Duodenal mucosa (tissue), 2 donors: ENCODE measurements around the gene TSGA10.
"Not testable (repeated sequence)": the region's sequence is repeated elsewhere in the genome, so short reads cannot be mapped to it uniquely, and the experiment has no call there.

Experiments used
- H3K27ac ChIP-seq: one replicate; pipeline ENCODE4 v1.7.0; 2013; ENCODE audit warnings: low read depth, low read length
- H3K27me3 ChIP-seq, 2 donors: one replicate each; pipeline ENCODE4 v1.7.0; 2013; ENCODE audit warnings: low read length in 2 of 2, control low read depth in 1 of 2; ENCODE audit not compliant: insufficient read depth in 2 of 2, control insufficient read depth in 1 of 2
- H3K36me3 ChIP-seq, 2 donors: one replicate each; pipeline ENCODE4 v1.7.0; 2013; ENCODE audit warnings: low read length in 2 of 2, control low read depth in 1 of 2; ENCODE audit not compliant: insufficient read depth in 2 of 2, control insufficient read depth in 1 of 2
- H3K4me1 ChIP-seq, 2 donors: one replicate each; pipeline ENCODE4 v1.7.0; 2013; ENCODE audit warnings: low read length in 2 of 2, control low read depth in 1 of 2; ENCODE audit not compliant: insufficient read depth in 2 of 2, control insufficient read depth in 1 of 2
- H3K4me3 ChIP-seq, 2 donors: one replicate each; pipeline ENCODE4 v1.7.0; 2013; ENCODE audit warnings: low read length in 2 of 2, low read depth in 1 of 2
- H3K9ac ChIP-seq, 2 donors: one replicate each; pipeline ENCODE4 v1.7.0; 2013; ENCODE audit warnings: low read length in 2 of 2, low read depth in 1 of 2
- H3K9me3 ChIP-seq, 2 donors: one replicate each; pipeline ENCODE4 v1.7.0; 2013; ENCODE audit warnings: low read length in 2 of 2, control low read depth in 1 of 2; ENCODE audit not compliant: control insufficient read depth in 1 of 2

The TSGA10 gene

GRCh38 chr2:99081891-99082290 lies 72.9 kb downstream of the TSGA10 start:
- no peak overlapping the region for H3K4me3 ChIP-seq

GRCh38 chr2:99079226-99079625 lies 75.5 kb downstream of the TSGA10 start:
- Histone ChIP-seq H3K4me1 (no peaks in the 10 kb centered on the region), H3K9me3 (no peaks in the 10 kb centered on the region), H3K36me3 (no peaks in the 10 kb centered on the region), H3K4me3 (no peak overlapping the region), H3K9ac (no peak overlapping the region), H3K27me3 (no peaks in the 10 kb centered on the region), H3K27ac (no peak overlapping the region)

More at GRCh38 chr2:99081891-99082290, 72.9 kb downstream of the TSGA10 start:
- H3K27ac ChIP-seq: no peak overlapping the region
- H3K9me3 ChIP-seq: no peaks in the 10 kb centered on the region
- H3K27me3 ChIP-seq: no peaks in the 10 kb centered on the region
- H3K36me3 ChIP-seq: no peaks in the 10 kb centered on the region
- no peaks in the 10 kb centered on the region for H3K4me1 ChIP-seq
- H3K9ac ChIP-seq: no peak overlapping the region

- Histone ChIP-seq H3K9me3 (no peaks in the 10 kb centered on the region), H3K4me1 (no peaks in the 10 kb centered on the region), H3K9ac (no peak overlapping the region), H3K4me3 (no peak overlapping the region), H3K36me3 (no peaks in the 10 kb centered on the region), H3K27ac (no peak overlapping the region), H3K27me3 (no peaks in the 10 kb centered on the region)
Measured at GRCh38 chr2:99072551-99072950, 82.2 kb downstream of the TSGA10 start.

GRCh38 chr2:99067871-99068625 lies 86.7 kb downstream of the TSGA10 start:
- Histone ChIP-seq H3K4me3 (no peak overlapping the region), H3K9me3 (no peaks in the 10 kb centered on the region), H3K27ac (no peak overlapping the region), H3K9ac (no peak overlapping the region), H3K36me3 (no peaks in the 10 kb centered on the region), H3K27me3 (no peaks in the 10 kb centered on the region), H3K4me1 (peaks cover 6 to 22% of the 10 kb centered on the region in 2 donors)

GRCh38 chr2:99066075-99066958 lies 88.4 kb downstream of the TSGA10 start:
- H3K9ac ChIP-seq: peak overlapping the region; percentile 36 to 51
- H3K27me3 ChIP-seq: no peaks in the 10 kb centered on the region
- H3K36me3 ChIP-seq: no peaks in the 10 kb centered on the region
- H3K27ac ChIP-seq: peak overlapping the region; percentile 20
- H3K4me1 ChIP-seq: peaks cover 6 to 22% of the 10 kb centered on the region in 2 donors
- H3K9me3 ChIP-seq: no peaks in the 10 kb centered on the region
- peak overlapping the region; percentile 27 to 56 for H3K4me3 ChIP-seq

GRCh38 chr2:99049187-99049586 lies 105.6 kb downstream of the TSGA10 start:
- H3K27me3 ChIP-seq, H3K4me3 ChIP-seq, H3K9me3 ChIP-seq, H3K27ac ChIP-seq, H3K4me1 ChIP-seq, H3K9ac ChIP-seq, H3K36me3 ChIP-seq: not testable (repeated sequence)

- H3K27me3 ChIP-seq, H3K4me3 ChIP-seq, H3K9me3 ChIP-seq, H3K27ac ChIP-seq, H3K36me3 ChIP-seq, H3K4me1 ChIP-seq, H3K9ac ChIP-seq: not testable (repeated sequence)
Measured at GRCh38 chr2:99040736-99041300, 113.9 kb downstream of the TSGA10 start.

GRCh38 chr2:99035920-99036319 lies 118.8 kb downstream of the TSGA10 start:
- H3K4me1 ChIP-seq: no peaks in the 10 kb centered on the region
- H3K4me3 ChIP-seq: no peak overlapping the region
- no peaks in the 10 kb centered on the region for H3K27me3 ChIP-seq
- no peaks in the 10 kb centered on the region for H3K9me3 ChIP-seq
- H3K9ac ChIP-seq: no peak overlapping the region
- H3K36me3 ChIP-seq: no peaks in the 10 kb centered on the region
- no peak overlapping the region for H3K27ac ChIP-seq

GRCh38 chr2:99032786-99033185 lies 122.0 kb downstream of the TSGA10 start:
- Histone ChIP-seq H3K9me3 (no peaks in the 10 kb centered on the region), H3K27me3 (no peaks in the 10 kb centered on the region), H3K36me3 (no peaks in the 10 kb centered on the region), H3K9ac (no peak overlapping the region), H3K4me3 (no peak overlapping the region), H3K4me1 (no peaks in the 10 kb centered on the region), H3K27ac (no peak overlapping the region)

- no peak overlapping the region for H3K9ac ChIP-seq
- no peak overlapping the region for H3K27ac ChIP-seq
- no peaks in the 10 kb centered on the region for H3K9me3 ChIP-seq
- H3K27me3 ChIP-seq: no peaks in the 10 kb centered on the region
- H3K4me1 ChIP-seq: no peaks in the 10 kb centered on the region
- no peaks in the 10 kb centered on the region for H3K36me3 ChIP-seq
- no peak overlapping the region for H3K4me3 ChIP-seq
Measured at GRCh38 chr2:99032001-99032400, 122.7 kb downstream of the TSGA10 start.
